Lower lobe of right lung (tissue), 2 donors: ENCODE data around the gene DEFB118. TPM values are rescaled to one million over a fixed set of nuclear protein-coding genes. Genes with fewer than 3 reads are reported as not detected.

Experiments used
- ATAC-seq, 2 donors: fragments of 200-7000 bp; cut with Tn5 transposase; one replicate each; pipeline ENCODE4 v1.9.1; 2020 to 2022; ENCODE audit warnings: mild to moderate bottlenecking in 2 of 2, moderate library complexity in 2 of 2
- DNase-seq: peaks from one replicate; pipeline ENCODE4 v3.0.0-alpha.2; 2020
- H3K27ac ChIP-seq: fragments of 200-600 bp; one replicate; pipeline ENCODE4 v1.8.0; 2022
- H3K27me3 ChIP-seq: fragments of 200-600 bp; one replicate; pipeline ENCODE4 v1.8.0; 2022; ENCODE audit warnings: low read depth
- H3K36me3 ChIP-seq: fragments of 200-600 bp; one replicate; pipeline ENCODE4 v1.8.0; 2022; ENCODE audit warnings: mild to moderate bottlenecking
- H3K4me1 ChIP-seq: fragments of 200-600 bp; one replicate; pipeline ENCODE4 v1.8.0; 2022
- H3K4me3 ChIP-seq: fragments of 200-600 bp; one replicate; pipeline ENCODE4 v1.8.0; 2022; ENCODE audit warnings: mild to moderate bottlenecking
- H3K9me3 ChIP-seq: fragments of 200-600 bp; one replicate; pipeline ENCODE4 v1.8.0; 2022
- CTCF ChIP-seq: fragments of 200-600 bp; IDR thresholded peaks from one replicate; pipeline ENCODE4 v1.8.0; 2022; ENCODE audit warnings: antibody characterized with exemption, mild to moderate bottlenecking
- intact Hi-C: fragments of 100-400 bp; cut with DNase I; formaldehyde crosslinking; loops from one replicate; pipeline ENCODE4 v1.11.0; 2022
- total RNA-seq: library from RNA; stranded (reverse); fragmentation: NEBNext Ultra II Directional; extraction: Animal tissue kit (Norgen Biotek cat#: 25700); gene quantifications from one replicate; pipeline ENCODE4 v1.2.1, GENCODE V29; 2021
- donor health status: DM: no; HTN: yes; CAD: no; lungs with severe emphysema.

The DEFB118 gene
- total RNA-seq, 1 donor from 2014 or later = not detected

GRCh38 chr20:31410011-31410410 lies 41.6 kb downstream of the DEFB118 start:
- H3K4me1 ChIP-seq = no peaks in the 10 kb centered on the region
- no peak overlapping the region for H3K4me3 ChIP-seq
- no peak for TF ChIP-seq CTCF
- no peaks in the 10 kb centered on the region for H3K9me3 ChIP-seq
- intact Hi-C loops = no loop called here
- DNase-seq (no peak), ATAC-seq (no peak)
- no peaks in the 10 kb centered on the region for H3K27me3 ChIP-seq
- H3K36me3 ChIP-seq = no peaks in the 10 kb centered on the region
- H3K27ac ChIP-seq = no peak overlapping the region

DNA sequence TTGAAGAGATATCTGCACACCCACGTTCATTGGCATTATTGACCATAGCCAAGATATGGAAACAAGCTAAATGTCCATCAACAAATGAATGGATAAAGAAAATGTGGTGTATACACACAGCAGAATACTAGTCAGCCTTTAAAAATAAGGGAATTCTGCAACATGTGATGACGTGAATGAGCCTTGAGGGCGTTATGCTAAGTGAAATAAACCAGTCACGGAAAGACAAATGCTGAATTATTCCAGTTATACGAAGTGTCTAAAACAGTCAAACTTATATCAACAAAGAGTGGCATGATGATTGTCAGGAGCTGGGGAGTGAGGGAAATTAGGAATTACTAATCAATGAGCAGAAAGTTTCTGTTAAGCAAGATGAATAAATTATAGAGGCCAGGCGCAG lies 46.0 kb downstream of the DEFB118 start:
- Histone ChIP-seq H3K36me3 (no peaks in the 10 kb centered on the region), H3K27me3 (no peaks in the 10 kb centered on the region), H3K9me3 (no peaks in the 10 kb centered on the region), H3K27ac (no peak overlapping the region), H3K4me3 (no peak overlapping the region), H3K4me1 (no peaks in the 10 kb centered on the region)
- ATAC-seq (no peak), DNase-seq (no peak)
- intact Hi-C loops = no loop called here
- no peak for TF ChIP-seq CTCF

DNA sequence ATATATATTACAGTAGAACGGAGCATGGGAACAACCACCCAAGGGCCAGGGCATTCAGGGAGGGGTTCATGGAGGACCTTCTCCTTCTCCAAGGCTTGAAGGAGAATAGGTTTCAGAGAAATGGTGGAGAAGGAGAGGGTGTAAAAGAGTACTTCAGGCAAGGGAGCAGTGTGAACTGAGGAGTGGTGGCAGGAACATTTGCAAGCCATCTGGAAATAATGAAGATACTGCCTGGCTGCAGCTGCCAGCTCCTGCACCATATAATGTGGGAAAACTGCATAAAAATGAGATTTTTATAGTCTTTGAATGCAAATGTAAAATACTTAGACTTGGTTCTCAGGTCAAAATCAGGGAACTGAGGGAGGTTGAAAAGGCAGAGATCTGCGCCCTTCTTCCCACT lies 47.3 kb downstream of the DEFB118 start:
- Histone ChIP-seq H3K4me3 (no peak overlapping the region), H3K36me3 (no peaks in the 10 kb centered on the region), H3K27ac (no peak overlapping the region), H3K9me3 (no peaks in the 10 kb centered on the region), H3K27me3 (no peaks in the 10 kb centered on the region), H3K4me1 (no peaks in the 10 kb centered on the region)
- no peak for TF ChIP-seq CTCF
- no peak for DNase-seq
- intact Hi-C loops = no loop called here
- no peak for ATAC-seq

- Histone ChIP-seq H3K36me3 (no peaks in the 10 kb centered on the region), H3K27ac (no peak overlapping the region), H3K9me3 (no peaks in the 10 kb centered on the region), H3K4me3 (no peak overlapping the region), H3K4me1 (no peaks in the 10 kb centered on the region), H3K27me3 (no peaks in the 10 kb centered on the region)
- intact Hi-C loops = no loop called here
- DNase-seq (no peak), ATAC-seq (no peak)
- TF ChIP-seq CTCF = no peak
Measured at GRCh38 chr20:31418307-31418706, 49.9 kb downstream of the DEFB118 start.

Other genes starting within 250 kb of the DEFB118 start
- gene DEFB115, start 110.9 kb upstream of the DEFB118 start, total RNA-seq = not detected
- gene DEFB116, start 60.0 kb upstream of the DEFB118 start, total RNA-seq = not detected
- gene DEFB119, start 22.0 kb downstream of the DEFB118 start, total RNA-seq = not detected
- gene DEFB121, start 37.6 kb downstream of the DEFB118 start, total RNA-seq = not detected
- not detected for gene DEFB123, start 72.0 kb downstream of the DEFB118 start, total RNA-seq
- gene DEFB124, start 106.5 kb downstream of the DEFB118 start, total RNA-seq = not detected
- gene REM1, start 106.7 kb downstream of the DEFB118 start, total RNA-seq = 2.3 TPM
- gene HM13, start 145.8 kb downstream of the DEFB118 start, total RNA-seq = 134 TPM
- gene ID1, start 236.7 kb downstream of the DEFB118 start, total RNA-seq = 196 TPM